NCI-H146 treated with DMSO at 0.1 percent for 48 hours (cell line): Measurements from ENCODE around the gene RHBDL1.

Experiments
- DNase-seq: peaks from one replicate; lab custom pipeline; 2025; ENCODE audit not compliant: unreplicated experiment; lab: John Stamatoyannopoulos, UW

RHBDL1 gene

DNA sequence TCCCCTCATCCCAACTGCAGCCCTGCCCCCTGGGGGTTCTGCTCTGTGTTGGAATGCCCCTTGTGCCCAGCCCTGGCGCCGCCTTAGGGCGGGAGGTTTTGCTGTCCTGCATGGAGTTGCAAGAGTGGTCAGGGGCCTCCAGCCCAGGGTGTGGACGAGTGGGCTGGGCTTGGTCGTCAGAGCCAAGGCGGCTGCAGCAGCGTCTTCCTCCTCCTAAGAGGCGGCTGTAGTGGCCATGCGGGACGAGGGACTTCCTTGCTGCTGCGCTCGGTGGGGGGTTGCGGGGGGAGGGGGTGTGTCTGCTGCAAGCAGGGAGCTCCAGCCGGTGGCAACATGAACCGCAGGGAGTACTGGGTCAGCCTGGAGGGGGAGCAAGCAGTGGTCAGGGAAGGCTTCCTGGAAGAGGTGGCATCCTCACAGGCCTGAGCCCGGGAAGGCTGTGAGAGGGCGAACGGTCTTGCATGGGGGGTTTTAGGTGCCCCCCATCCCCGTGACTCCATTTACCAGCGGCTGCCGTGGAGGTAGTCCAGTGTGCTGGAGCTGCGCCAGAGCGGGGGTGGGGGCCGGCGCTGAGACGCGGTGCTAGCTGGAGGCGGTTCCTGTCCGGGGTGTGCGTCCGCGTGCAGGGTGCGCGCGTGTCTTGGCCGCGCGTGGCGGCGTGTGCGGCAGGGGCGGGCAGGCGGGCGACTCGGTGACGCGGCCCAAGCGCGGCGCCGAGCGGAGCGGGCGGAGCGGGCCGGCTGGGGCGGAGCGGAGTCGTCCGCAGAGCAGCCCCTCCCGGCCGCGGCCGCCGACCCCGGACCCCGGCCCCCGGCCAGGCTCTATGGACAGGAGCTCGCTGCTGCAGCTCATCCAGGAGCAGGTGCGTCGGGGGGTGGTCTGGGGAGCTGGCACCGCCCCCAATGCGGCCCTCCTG, at the start of gene RHBDL1:
Gene RHBDL1 (plus strand): TSS at position 704 of the 916 bp plus-strand sequence. CDS start 120 bp downstream, at position 824.
- DNase-seq = no peak

DNA sequence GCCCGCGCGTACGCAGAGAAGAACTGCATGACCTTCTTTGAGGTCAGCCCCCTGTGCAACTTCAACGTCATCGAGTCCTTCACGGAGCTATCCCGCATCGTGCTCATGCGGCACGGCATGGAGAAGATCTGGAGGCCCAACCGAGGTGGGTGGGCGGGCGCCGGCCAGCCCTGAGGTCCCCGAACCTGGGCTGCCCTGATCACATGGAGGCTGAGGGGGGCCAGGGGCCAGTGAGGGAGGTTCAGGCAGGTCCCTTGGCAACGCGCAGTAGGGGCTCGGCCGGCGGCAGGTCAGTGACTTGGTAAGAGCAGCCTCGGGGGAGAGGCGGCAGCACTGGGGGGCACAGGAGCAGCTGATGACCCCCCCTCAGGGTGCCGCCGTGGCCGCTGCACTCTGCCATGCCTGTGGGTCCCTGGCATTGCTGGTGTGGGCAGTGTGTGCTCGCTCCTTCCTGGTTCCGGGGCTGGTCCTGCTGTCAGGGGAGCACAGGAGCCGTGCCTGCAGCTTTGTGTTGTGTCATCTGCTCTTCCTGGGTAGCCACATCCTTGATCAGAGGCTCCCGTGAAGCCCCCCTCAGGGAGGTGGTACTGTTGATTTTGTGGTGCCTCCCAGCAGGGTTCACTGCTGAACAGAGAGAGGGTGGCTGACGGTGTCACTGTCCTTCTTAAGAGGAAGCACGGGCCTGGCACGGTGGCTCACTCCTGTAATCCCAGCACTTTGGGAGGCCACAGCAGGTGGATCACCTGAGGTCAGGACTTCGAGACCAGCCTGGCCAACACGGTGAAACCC, 49.3 kb upstream of the RHBDL1 start:
- no peak for DNase-seq

GRCh38 chr16:626787-627453, 48.6 kb upstream of the RHBDL1 start:
- no peak for DNase-seq

DNA sequence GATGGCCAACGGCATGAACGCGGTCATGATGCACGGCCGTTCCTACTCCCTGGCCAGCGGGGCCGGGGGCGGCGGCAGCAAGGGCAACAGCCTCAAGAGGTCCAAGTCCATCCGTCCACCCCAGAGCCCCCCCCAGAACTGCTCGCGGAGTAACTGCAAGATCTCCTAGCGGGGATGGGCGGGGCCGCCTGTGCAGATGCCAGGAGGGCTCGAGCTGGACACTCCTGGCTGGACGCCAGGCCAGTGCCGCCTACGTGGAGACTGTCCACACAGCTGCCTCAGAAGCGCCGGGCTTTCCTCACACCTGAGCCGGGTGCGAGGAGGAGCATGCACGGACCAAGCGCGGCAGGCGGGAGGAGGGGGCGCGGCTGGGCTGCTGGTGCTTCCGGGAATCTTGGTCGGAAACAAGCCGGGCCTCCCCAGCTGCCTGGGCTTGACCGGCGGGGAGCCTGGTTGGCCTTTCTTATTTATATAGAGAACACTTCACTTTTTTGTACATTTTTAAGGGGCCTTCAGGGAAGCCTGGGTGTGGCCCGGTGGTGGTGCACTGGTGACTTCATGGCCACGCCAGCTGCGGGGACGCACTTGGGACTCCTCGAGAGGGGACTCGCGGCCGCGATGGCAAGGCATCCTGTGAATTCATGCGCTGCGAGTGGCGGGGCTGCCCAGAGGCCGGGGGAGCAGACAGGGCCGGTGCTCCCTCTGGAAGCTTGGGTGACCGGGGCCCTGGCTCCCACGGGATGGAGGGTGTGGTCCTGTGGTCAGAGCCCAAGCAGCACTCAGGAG, 47.8 kb upstream of the RHBDL1 start:
- DNase-seq = no peak

DNA sequence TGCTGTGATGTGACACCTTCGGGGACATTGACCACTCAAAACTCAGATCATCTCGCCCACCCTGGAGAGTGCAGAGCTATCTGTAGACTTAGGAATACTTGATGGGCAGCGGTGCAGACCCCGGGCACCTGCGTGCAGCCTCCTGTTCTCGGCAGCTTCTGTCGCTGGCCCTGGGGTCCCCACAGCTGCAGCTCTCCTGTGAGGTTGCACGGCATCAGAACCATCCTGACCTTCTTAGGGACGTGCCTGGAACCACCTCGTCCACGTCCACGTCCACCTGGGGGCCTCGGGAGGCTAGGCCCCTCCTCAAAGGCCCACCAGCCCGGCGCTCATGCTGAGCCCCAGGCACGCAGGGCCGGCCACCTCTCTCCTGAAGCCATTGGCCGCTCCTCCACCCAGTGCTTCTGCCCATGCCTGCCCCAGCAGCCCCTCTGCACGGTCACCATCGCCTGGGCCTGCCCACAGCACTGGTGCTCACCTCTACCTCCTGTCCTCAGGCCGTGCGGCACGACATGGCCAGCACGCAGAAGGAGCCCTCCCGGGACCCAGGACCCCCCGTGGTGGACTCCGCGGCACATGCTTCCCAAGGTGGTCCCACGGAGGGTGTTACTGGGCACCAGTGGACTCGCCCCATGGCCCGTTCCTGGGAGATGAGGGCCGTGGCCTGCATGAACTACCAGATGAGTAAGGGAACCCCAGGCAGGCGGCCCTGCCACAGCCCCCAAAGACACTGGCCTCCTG, 47.0 kb upstream of the RHBDL1 start:
- DNase-seq = no peak

- no peak for DNase-seq
These were observed 46.2 kb upstream of the RHBDL1 start for GRCh38 chr16:629185-629832.

DNA sequence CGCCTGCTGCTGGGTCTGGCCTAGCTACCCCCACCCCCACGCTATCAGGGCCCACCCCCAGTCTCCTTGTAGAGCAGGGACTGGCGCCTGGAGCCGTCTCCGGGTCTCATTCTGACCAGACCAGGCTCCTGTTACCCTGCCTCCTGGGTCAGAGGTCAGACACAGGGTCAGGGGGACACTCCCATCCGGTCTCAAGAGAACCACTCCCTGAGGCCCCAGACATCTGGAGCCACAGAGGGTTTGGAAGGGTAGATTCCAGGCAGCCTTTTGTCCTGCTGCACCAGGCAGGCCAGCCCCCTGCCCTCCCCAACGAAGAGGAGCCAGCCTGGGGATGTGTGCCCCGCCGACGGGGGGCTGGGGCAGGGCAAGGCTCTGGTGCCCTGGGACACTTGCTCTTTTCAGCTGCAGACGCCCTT, 45.6 kb upstream of the RHBDL1 start:
- no peak for DNase-seq

- no peak for DNase-seq
These were observed 45.1 kb upstream of the RHBDL1 start for GRCh38 chr16:630249-630814.

DNA sequence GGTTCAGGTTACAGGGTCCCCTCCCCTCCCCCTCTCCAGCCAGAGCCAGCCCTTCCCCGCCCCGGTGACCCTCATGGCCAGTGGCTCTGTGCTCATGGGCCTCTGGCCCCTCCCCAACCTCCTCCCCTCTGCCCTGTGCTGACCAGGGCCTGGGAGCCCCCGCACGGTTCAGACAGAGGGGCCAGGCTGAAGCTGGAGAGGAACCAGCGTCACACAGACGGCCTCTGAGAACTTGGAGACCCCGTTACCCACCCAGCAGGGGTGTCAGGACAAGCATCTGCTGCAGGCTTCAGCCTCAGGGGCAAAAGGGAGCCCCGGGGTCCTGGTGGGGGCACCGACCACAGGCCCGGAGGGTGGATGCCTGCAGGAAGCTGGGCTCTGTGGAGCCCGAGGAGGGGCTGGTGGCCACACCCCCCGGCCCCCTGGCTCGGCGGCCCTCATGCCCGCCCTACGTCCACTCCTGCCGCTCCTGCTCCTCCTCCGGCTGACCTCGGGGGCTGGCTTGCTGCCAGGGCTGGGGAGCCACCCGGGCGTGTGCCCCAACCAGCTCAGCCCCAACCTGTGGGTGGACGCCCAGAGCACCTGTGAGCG, 44.6 kb upstream of the RHBDL1 start, which contains the start of gene WFIKKN1:
Gene WFIKKN1 (plus strand): TSS at position 171 of the 591 bp plus-strand sequence. CDS start 269 bp downstream, at position 440.
- DNase-seq = peak; percentile 8

DNA sequence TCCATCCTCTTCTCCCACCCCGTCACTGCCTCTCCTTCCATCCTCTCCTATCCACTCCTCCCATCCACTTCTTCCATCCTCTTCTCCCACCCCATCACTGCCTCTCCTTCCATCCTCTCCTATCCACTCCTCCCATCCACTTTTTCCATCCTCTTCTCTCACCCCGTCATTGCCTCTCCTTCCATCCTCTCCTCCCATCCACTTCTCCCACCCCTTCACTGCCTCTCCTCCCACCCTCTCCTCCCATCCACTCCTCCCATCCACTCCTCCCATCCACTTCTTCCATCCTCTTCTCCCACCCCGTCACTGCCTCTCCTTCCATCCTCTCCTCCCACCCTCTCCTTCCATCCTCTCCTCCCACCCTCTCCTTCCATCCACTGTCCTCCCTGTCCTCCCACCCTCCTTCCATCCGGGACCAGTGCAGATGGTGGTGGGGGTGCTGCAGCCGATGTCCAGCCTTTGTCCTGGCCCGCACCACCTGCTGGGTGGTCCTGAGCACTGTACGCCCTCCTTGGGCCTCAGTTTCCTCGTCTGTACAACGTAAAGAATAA, 43.6 kb upstream of the RHBDL1 start:
- no peak for DNase-seq

DNA sequence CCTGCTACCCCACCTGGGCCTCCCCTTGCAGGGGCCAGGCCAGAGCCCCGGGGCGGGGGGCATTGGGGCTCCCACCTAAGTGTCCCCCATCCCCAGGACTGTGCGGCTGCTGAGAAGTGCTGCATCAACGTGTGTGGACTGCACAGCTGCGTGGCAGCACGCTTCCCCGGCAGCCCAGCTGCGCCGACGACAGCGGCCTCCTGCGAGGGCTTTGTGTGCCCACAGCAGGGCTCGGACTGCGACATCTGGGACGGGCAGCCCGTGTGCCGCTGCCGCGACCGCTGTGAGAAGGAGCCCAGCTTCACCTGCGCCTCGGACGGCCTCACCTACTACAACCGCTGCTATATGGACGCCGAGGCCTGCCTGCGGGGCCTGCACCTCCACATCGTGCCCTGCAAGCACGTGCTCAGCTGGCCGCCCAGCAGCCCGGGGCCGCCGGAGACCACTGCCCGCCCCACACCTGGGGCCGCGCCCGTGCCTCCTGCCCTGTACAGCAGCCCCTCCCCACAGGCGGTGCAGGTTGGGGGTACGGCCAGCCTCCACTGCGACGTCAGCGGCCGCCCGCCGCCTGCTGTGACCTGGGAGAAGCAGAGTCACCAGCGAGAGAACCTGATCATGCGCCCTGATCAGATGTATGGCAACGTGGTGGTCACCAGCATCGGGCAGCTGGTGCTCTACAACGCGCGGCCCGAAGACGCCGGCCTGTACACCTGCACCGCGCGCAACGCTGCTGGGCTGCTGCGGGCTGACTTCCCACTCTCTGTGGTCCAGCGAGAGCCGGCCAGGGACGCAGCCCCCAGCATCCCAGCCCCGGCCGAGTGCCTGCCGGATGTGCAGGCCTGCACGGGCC, 42.8 kb upstream of the RHBDL1 start:
- no peak for DNase-seq

GRCh38 chr16:633336-634050, 42.0 kb upstream of the RHBDL1 start:
- DNase-seq = no peak

DNA sequence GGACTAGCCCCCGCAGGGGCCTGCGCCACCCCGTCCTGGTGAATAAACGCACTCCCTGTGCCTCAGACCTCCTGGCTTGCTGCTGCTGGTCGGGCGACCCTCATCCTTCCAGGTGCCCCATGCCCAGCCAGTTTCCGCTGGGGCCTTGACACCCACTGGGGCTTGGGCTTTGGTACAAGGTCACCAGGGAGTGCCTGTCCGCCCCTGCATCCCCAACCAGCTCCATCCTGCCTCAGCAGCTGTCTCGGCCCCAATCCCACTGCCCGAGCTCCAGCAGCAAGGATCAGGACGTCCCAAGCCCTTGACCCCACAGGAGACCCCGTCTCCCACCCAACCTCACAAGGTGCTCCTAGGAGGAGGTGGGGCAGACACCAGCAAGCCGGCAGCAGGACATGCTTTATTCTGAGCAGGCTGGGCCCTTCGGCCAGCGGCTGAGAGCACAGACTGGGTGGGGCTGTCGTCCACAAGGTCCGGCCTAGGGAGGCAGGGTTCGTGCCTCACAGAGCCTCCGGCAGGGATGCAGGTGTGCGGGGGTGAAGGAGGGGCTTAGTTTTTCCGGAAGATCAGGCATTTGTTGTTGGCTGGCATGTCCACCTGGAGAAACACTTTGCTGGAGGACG, 41.3 kb upstream of the RHBDL1 start:
- DNase-seq = no peak

- DNase-seq = no peak
These were observed 40.5 kb upstream of the RHBDL1 start for GRCh38 chr16:634996-635395.

DNA sequence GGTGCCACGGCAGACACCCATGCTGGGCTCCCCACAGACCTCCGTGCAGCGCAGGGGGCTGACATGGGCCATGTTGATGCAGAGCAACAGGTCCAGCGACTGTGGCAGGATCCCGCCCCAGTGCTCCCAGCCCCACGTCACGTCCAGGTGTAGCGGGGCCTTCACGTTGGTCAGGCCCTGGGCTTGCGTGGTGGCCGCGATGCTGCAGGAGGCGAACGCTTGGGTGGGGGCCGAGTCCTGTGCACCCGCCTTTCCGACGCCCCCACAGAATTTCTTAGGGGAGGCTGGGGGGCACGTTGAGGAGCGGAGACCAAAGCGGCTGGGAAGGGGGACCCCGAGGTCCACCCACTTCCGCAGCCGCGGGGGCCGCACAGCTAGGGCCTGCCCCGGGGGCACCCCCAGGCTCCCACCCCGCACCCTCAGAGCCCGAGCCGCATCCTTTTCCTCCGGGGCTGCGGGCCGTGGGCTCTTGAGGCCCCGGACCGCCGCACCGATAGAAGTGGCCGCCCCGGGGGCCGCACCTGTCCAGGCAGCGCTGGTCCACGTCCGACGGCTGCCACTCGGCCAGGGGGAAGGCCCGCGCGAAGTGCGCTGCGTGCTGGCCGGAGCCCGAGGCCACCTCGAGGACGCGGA, 39.8 kb upstream of the RHBDL1 start:
- DNase-seq = no peak
